ENCODE results near the gene INPP5F. TPM values are rescaled to one million over a fixed set of nuclear protein-coding genes. Genes with fewer than 3 reads are reported as not detected.
A peak's percentile ranks its signal among the peaks of the same experiment; 100 is the strongest.
"Not testable (repeated sequence)": the region's sequence is repeated elsewhere in the genome, so short reads cannot be mapped to it uniquely, and the experiment has no call there.

Gene INPP5F
- total RNA-seq, 2 donors from 2014 or later, result 6.2 to 8.3 TPM

DNA sequence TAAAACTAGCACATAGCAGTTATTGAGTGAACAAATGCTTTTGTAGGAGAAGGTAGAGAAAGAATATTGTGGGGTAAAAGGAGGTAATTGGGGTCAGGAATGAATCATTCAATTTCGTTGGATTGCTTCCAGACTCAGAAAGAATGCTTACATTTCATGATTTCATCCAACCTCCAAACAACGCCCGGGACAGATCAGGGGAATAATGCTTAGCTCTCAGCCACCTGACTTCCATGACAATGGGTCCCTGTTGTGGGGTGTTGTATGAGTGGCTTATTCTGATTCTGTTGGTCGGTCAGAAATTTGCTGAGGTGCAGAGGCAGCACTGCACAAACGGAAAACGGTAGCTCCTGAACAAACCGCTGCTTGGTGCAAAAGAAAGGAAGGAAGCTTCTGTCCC is 24.0 kb upstream of the INPP5F start:
- no peak for DNase-seq
- ATAC-seq, result no peak
- intact Hi-C loops (cut with DNase I), result no loop called here

DNA sequence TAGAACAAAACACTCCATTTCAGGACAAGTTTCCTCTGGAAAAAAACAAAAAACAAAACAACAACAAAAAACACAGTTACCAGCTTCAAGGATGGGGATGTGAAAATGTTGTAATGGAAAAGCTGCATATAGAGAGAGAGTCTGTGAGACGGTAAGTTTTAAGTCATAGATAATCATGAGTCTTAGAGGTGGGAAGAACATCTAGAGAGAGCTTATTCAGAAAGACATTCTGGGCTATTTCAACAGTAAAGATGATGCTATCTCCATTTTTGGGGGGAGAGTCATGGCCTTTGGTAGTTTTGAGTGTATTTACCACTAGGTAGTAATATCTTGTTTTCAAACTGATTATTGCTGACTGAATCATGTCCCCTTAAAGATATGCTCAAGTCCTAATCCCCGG is 23.3 kb upstream of the INPP5F start:
- intact Hi-C loops (cut with DNase I), result no loop called here
- no peak for ATAC-seq
- no peak for DNase-seq

DNA sequence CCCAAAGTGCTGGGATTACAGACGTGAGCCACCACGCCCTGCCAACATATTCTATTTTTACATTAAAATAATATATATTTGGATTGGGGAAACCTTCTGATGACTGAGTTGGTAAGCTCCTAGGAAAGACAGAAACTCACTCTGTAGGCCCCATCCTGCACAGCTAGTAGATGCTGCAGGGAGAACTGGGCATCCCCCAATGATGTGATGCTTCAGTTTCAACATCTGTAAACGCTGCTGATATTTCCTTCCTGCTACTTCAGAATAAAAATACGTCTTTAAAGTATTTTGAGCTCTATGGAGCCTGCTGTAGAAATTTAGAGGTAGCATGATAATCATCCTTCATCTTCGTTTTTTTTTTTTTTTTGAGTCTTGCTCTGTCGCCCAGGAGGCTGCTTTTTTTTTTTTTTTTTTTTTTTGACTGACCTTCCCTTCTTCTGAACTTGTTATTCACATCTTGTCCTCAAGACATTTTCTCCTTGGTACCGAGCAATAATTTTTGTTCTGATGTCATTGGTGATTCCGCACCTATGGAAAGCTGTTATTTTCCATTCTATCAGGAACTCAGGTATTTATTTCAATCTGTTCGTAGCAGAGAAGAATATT is 21.8 kb upstream of the INPP5F start:
- intact Hi-C loops (cut with DNase I), result no loop called here
- no peak for ATAC-seq
- DNase-seq, result no peak

DNA sequence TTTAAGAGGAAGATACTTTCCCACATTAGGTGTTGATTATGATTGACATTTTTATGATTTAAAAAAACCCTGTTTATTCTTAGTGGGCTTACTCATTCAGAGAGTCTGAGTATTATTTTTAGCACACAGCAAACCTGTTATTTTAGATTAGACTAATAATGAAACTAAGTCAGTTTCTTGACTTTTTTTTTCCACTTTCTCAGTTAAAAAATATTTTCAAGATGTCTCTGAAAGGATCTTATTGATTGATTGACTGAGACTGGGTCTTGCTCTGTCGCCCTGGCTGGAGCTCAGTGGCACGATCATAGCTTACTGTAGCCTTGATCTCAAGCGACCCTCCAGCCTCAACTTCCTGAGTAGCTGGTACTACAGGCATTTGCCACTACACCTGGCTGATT is 20.4 kb upstream of the INPP5F start:
- intact Hi-C loops (cut with DNase I), result no loop called here
- DNase-seq (no peak), ATAC-seq (no peak)

DNA sequence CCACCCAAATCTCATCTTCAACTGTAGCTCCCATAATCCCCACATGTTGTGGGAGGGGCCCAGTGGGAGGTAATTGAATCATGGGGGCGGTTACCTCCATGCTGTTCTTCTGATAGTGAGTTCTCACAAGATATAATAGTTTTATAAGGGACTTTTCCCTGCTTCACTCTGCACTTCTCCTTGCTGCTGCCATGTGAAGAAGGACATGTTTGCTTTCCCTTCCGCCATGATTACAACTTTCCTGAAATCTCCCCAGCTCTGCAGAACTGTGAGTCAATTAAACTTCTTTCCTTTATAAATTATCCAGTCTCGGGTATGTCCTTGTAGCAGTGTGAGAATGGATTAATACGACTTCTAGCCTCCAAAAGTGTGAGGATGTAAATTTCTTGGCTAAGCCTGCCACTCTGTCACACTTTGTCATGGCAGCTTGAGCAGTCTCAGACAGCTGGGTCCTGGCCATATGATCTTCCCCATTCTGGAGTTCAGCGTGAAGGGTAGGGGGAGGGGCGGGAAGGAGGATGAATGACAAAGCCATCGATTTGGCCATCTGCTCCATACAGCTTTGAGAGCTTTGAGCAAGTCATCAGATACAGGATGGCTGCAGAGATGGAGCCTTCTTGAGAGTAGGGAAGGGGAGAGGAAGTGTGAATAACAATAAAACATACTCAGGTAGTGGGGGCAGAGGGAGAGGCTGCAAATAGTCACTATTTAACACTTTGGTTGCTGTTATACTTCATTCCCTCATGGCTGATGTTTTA is 19.1 kb upstream of the INPP5F start:
- no peak for DNase-seq
- intact Hi-C loops (cut with DNase I), result no loop called here
- no peak for ATAC-seq

DNA sequence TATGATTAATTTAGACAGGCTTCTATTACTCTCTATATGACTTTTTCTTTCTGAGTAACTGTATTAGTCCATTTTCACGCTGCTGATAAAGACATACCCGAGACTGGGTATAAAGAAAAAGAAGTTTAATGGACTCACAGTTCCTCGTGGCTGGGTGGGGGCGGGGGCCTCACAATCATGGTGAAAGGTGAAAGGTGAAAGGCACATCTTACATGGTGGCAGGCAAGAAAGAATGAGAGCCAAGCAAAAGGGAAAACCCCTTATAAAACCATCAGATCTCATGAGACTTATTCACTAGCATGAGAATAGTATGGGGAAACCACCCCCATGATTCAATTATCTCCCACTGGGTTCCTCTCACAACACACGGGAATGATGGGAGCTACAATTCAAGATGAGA is 18.5 kb upstream of the INPP5F start:
- ATAC-seq; DNase-seq; intact Hi-C loops (cut with DNase I): not testable (repeated sequence)

DNA sequence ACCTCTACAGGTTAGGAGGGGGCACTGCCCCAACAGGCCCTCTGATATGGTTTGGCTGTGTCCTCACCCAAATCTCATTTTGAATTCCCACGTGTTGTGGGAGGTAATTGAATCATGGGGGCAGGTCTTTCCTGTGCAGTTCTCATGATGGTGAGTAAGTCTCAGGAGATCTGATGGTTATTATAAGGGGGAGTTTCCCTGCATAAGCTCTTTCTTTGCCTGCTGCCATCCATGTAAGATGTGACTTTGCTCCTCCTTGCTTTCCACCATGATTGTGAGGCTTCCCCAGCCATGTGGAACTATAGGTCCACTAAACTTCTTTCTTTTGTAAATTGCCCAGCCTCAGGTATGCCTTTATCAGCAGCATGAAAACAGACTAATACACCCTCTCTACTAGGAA is 14.9 kb upstream of the INPP5F start:
- DNase-seq; ATAC-seq; intact Hi-C loops (cut with DNase I): not testable (repeated sequence)

DNA sequence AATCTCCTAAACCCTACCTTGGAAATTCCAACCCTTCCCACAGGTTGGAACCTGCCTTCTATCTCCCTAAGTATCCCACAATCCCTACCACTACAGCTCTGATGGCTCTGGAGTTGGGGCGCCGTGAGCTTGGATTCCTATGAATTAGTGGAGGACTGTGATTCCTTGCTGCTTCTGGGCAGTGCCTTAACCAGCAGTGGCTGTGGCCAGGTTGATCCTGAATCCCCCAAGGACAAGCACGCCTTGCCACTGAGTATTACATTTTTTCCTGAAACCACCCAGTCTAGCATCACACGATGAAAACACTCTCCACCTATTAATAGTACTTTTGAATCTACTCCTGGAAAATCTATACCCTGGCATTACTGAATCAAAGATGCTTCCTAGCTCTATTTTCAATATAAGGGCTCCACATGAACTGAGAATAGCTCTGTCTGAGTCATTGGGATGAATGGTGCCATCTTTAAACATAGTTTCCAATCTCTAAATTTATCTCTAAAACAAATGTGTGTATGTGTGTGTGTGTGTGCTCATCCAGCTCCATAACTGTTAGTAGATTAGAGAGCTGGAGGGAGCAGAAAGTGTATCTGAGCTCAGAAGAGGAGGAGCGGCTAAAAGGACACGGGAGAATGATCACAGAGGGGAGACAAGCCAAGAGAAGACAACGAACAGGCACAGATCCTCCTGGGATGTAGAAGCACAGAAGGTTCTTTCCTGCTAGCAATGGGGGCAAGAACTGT is 11.9 kb upstream of the INPP5F start:
- intact Hi-C loops (cut with DNase I), result no loop called here
- no peak for DNase-seq
- no peak for ATAC-seq

DNA sequence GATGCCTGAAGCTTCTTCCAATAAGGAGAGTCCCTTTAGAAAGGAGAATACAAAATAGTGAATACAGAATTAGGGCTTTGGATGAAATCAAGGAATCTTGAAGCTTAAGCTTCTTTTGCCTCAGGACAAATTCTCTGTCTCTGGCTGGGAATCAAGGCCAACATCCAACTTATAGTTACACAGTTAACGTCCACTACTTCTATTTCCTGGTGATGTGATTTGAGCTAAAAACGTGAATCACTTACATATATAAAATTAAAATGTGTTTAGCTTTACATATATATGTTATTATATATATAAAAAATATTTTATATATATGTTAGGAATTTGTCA is 11.4 kb upstream of the INPP5F start:
- ATAC-seq (no peak), DNase-seq (no peak)
- intact Hi-C loops (cut with DNase I), result no loop called here

DNA sequence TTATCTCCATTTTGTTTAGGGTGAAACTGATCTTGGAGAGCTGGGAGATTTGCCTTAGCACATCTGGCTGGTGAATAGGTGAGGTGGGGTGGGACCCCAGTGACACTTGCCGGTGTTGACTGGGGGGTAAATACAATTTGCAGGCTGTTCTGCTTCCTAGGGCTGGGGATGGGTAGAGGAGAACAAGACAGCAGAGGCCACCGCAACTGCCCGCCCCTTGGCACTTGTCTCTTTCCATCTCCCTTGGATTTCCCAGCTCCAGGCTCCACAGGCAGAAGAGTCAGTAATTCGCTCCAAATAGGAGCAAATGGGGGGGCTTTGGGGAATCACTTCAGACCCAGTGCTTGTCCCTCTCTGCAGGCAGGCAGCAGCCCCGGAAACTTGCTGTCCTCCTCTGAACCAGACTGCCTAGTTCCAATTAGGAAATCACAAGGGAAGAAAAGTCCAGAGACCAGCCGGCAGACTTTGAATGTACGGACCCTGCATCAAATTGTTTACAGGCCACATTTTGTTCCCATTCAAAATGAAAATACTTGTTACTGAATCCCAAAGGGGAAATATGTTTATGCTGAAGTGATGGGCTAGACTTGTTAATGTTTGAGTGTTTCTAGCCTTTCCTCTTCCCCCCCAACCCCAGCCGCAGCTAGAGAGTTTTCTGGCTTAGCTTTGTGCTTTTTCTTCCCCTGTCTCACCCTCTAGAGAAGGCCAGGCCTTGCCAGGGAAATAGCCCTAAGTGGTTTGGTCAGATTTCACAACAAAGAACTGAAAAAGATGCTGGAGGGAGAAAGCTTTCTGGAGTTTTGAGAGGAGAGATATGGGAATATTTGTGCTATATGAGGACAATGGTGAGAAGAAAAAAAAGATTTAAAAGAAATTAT is 10.0 kb upstream of the INPP5F start:
- intact Hi-C loops (cut with DNase I), result no loop called here
- DNase-seq (no peak), ATAC-seq (peak in 1 of 2 donors; percentile 55)

DNA sequence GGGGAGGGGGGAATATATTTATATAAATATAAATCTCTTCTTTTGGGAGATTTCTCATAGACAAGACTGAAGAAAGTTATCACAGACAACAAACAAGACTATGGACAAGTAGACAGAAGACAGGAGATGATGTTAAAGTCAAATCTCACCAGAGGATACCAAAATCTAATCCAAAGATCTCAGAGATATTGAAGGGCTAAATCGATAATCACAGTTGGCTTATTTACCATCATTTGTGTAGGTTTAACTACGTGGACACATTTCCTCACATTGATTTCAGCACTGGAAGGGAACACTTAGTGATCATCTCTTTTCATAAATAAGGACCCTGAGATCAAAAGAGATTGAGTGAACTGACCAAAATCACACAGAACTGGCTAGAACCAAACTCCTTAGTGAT is 2.7 kb upstream of the INPP5F start:
- ATAC-seq (no peak), DNase-seq (no peak)
- intact Hi-C loops (cut with DNase I), result loop anchor here in 1 of 2 donors (10.0 kb wide), 1 partner anchor 118 kb away; no protein-coding TSS in a partner anchor

DNA sequence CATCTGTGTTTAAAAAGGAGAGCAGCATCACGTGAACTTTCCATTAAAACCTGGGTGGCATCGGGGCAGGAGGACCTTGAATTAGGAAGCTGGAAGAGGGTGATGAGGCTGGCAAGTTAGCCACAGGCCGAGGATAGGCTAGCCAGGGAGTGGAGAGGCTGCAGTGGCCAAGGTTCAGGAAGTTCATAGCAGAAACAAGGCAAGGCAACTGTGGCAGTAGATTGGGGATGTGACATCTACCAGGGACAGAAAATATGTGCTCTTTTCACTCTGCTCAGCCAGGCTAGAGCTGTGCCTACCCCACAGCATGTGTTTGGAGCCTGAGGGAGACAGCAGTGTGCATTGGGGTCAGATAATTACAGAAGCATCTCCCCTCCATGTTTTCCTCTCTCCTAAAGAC is 2.2 kb upstream of the INPP5F start:
- no peak for ATAC-seq
- DNase-seq, result no peak
- intact Hi-C loops (cut with DNase I), result loop anchor here in 1 of 2 donors (2.0 to 10.0 kb wide), 2 partner anchors 37 to 119 kb away; no protein-coding TSS in a partner anchor

DNA sequence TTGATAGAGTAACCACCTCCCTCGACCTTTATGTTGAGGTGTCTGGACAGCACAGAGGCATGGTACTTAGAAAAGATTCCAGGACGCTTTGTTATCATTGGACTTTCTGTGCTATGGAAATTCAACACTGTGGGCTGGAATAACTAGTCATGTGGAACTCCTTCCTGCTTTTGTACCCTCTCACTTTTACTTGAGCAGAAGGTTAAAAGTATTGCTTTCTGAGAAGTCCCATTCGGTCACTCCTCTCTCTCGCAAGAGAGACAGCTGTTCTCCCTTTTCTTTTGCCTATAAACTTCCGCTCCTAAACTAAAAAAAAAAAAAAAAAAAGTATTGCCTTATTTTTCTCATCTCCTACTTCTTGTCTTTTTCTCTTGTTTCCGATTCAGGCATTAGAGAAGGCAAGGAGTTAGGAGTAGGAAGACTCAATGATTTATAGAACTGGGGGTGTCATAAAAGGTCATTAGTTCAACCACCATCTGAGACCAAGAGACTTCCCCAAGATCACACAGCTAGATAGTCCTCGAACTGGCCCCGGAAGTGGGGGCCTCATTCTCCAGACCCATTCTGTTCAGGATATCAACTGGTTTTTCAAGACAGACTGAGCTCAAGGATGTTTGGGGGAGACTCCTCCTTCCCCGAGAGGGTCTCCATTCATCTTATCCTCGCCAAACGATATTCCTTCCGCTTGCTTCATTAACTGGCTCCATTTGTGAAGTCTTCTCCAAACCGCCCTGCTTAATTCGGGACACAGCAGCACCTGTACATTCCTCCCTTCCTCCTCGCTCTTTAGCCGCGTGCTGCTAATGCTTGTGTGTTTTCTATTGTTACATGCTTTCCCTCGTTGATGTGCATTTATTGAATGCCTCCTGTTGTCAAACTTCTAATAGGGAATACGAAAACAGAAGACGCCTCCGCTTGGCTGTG is 995 bp upstream of the INPP5F start:
- intact Hi-C loops (cut with DNase I), result loop anchor here in 1 of 2 donors (2.0 to 10.0 kb wide), 2 partner anchors 38 to 120 kb away; no protein-coding TSS in a partner anchor
- ATAC-seq (peak in 1 of 2 donors; percentile 2), DNase-seq (no peak)

DNA sequence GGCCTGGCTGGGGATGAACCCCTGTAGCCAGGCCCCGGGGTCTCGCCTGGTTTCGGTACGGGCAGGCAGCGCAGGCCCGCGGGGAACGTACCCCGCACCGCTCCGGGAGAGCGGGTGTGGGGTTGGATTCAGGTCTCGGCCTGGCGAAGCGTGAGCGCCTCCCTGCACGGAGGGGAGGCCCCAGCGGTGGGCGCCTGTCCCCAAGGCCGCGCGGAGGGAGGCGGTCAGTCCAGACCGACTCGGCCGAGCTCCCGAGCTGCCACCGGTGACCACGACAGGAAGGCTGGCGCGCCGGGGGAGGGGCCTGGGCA is 378 bp upstream of the INPP5F start:
- ATAC-seq, result no peak
- intact Hi-C loops (cut with DNase I), result loop anchor here in 1 of 2 donors (2.0 to 10.0 kb wide), 2 partner anchors 39 to 121 kb away; no protein-coding TSS in a partner anchor
- DNase-seq, result no peak

DNA sequence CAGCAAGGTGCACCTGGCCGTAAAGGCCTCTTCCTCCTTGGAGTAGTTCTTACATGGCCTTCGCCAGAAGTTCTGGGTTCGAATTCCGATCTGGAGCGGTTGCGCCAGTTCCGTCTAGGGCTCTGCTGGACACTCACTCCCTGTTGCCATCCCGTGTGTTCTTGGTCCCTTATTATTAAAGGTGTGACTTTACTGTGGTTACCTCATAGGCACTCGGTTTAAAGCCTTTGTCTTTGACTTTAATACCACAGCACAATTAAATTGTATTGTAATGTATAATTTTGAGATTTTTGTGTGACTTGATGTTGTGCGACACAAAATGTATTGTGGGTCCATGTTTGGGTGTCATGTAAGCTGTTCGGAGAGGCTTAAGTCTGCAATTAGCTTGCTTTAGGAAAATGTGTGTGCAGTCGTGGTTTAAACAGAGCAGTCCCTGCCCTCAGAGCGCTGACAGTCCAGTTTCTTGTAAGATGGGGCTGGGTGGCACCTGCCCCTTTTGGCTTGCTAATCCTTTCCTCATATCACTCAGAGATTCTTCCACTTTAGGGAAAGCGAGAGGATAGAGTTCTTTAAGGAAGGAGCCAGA is 919 bp downstream of the INPP5F start:
- DNase-seq (no peak), ATAC-seq (no peak)
- intact Hi-C loops (cut with DNase I), result loop anchor here in 1 of 2 donors (10.0 kb wide), 1 partner anchor 122 kb away; no protein-coding TSS in a partner anchor

DNA sequence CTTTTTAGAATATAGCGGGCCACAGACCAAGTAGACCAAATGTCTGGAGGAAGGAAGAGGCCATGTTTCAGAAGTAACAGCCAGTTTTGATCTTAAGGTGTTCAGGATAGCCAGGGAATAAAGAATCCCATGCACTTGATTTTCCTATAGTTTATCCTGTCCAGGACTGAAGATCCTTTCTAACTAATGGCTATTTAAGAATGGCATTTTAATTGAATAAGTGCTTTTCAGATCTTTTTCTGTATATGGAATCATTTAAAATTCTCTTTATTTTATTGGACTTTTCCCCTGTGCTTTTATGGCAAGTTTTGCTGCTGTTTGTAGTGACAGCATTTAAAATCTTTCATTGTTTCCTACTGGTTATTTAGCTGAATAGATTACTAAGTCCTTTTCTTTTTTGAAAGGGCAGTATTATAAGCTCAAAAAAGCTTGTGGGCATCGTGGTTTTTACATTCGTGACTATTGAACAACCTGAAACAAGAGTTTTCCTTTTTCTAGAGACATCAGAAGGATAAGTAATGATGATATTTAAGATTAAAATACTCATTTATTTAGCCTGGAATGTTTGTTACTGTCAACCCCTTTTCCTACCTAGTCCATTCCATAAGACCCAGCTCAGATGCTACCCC is 2.4 kb downstream of the INPP5F start:
- ATAC-seq (no peak), DNase-seq (no peak)
- intact Hi-C loops (cut with DNase I), result loop anchor here in 1 of 2 donors (10.0 kb wide), 1 partner anchor 123 kb away; no protein-coding TSS in a partner anchor
